Measurements from ENCODE around the gene LARP4B.

- TF ChIP-seq CTCF (IDR thresholded peaks at IDR 0.05; ENCODE audit: low read length) (no peak), EZH2 (optimal IDR thresholded peaks at IDR 0.05; ENCODE audit: low read depth, low read length) (no peak)
Measured at GRCh38 chr10:850093-850492, 81.4 kb downstream of the LARP4B start.

All from MM.1S (cell line).